Stomach (tissue), 9 donors: ENCODE results near the gene GLOD5. TPM values are rescaled to one million over a fixed set of nuclear protein-coding genes. Genes with fewer than 3 reads are reported as not detected.
A peak's percentile ranks its signal among the peaks of the same experiment; 100 is the strongest.

Source experiments
- DNase-seq, 2 donors: peaks; one replicate each; pipeline versions ENCODE4 v3.0.0 to v3.0.0-alpha.2; 2013 to 2019
- H3K27ac ChIP-seq, 5 donors: fragments of 200-600 bp in 4 of 5; sonication (generic) in 4 of 5; one replicate each; pipeline ENCODE4 v1.5.1; 2013 to 2019; ENCODE audit warnings: mild to moderate bottlenecking in 1 of 5, moderate library complexity in 1 of 5
- H3K27me3 ChIP-seq, 3 donors: fragments of 200-600 bp; sonication (generic); one replicate each; pipeline ENCODE4 v1.5.1; 2017 to 2019; ENCODE audit warnings: mixed run types in 1 of 3
- H3K36me3 ChIP-seq, 4 donors: fragments of 200-600 bp; sonication (generic); 1 replicate in 3 of 4; 2 replicates in 1 of 4; pipeline ENCODE4 v1.5.1; 2016 to 2019
- H3K4me1 ChIP-seq, 4 donors: fragments of 200-600 bp; sonication (generic); one replicate each; pipeline ENCODE4 v1.5.1; 2016 to 2019
- H3K4me3 ChIP-seq, 4 donors: fragments of 200-600 bp; sonication (generic) in 3 of 4; one replicate each; pipeline ENCODE4 v1.5.1; 2016 to 2019; ENCODE audit warnings: mild to moderate bottlenecking in 1 of 4
- H3K9me3 ChIP-seq, 4 donors: fragments of 200-600 bp; sonication (generic); one replicate each; pipeline ENCODE4 v1.5.1; 2016 to 2019
- EP300 ChIP-seq: sonication (generic); formaldehyde crosslinking; IDR thresholded peaks from one replicate; pipeline ENCODE4 v1.6.1; 2017; ENCODE audit warnings: antibody characterized with exemption
- POLR2A ChIP-seq, 4 donors: fragments of 450-650 bp; IDR thresholded peaks; one replicate each; pipeline ENCODE4 v1.6.1; 2016; ENCODE audit warnings: antibody characterized with exemption in 4 of 4, control low read depth in 2 of 4, mild to moderate bottlenecking in 1 of 4, moderate library complexity in 1 of 4
- POLR2AphosphoS5 ChIP-seq, 3 donors: sonication (generic); formaldehyde crosslinking; IDR thresholded peaks; one replicate each; pipeline ENCODE4 v1.6.1; 2016; ENCODE audit warnings: antibody characterized with exemption in 3 of 3
- WGBS, 5 donors: extraction: QIAGEN DNeasy Blood & Tissue Kit in 3 of 5; methylation state at CpG; one replicate each; pipeline versions ENCODE4 v1.1.5 to v1.1.7; 2013 to 2018; 5-methylcytosine and 5-hydroxymethylcytosine counted together
- intact Hi-C: fragments of 100-400 bp; cut with DNase I; formaldehyde crosslinking; loops from one replicate; pipeline ENCODE4 v1.15.1; 2023; ENCODE audit warnings: low total_unique reads
- polyA plus RNA-seq, 3 donors: library from polyadenylated mRNA; stranded (reverse); fragments of 200-250 nt; gene quantifications; one replicate each; pipeline ENCODE4 v1.2.3, GENCODE V29; 2013
- total RNA-seq, 5 donors: library from RNA; depleted of rRNA; stranded (reverse); fragments of >200 nt; gene quantifications; one replicate each; pipeline versions ENCODE4 v1.1.0 to v1.2.3, GENCODE V29; 2014 to 2016
- TF ChIP-seq, protein P1 (sequence below), 7 experiments: fragments of 450-650 bp in 4 of 7; fragments of 200-600 bp in 3 of 7; sonication (generic) in 3 of 7; IDR thresholded peaks; one replicate each; pipeline ENCODE4 v1.5.1; 2016 to 2019; ENCODE audit warnings: antibody characterized with exemption in 7 of 7, control low read depth in 2 of 7, mild to moderate bottlenecking in 1 of 7
- donor health status: healthy with polysubstance abuse.
- donor health status: Bipolar disorder and iron deficiency.
- donor health status: healthy.

Gene GLOD5
- total and polyA plus RNA-seq, 8 donors: 1.7 to 2.1 (median 1.7) TPM; not detected in 5

- peaks cover 0 to 24% (median 15%) of the 10 kb centered on the region in 4 donors for H3K36me3 ChIP-seq
- no peaks in the 10 kb centered on the region for H3K27me3 ChIP-seq
- H3K4me1 ChIP-seq: peaks cover 0 to 15% (median 4%) of the 10 kb centered on the region in 4 donors
- peaks cover 0 to 4% (median 0%) of the 10 kb centered on the region in 4 donors for H3K9me3 ChIP-seq
- H3K27ac ChIP-seq: peak overlapping the region in 4 of 5 donors; percentile 94 to 97 (median 95)
- H3K4me3 ChIP-seq: peak overlapping the region; percentile 42 to 54 (median 44)
- 29 to 67% (median 39%) methylated on average over 4 of the region's 4 CpGs for WGBS, 5 donors
- DNase-seq: no peak
- TF ChIP-seq EP300: no peak
- TF ChIP-seq POLR2AphosphoS5 (IDR thresholded peaks at IDR 0.05): no peak
- TF ChIP-seq POLR2A (IDR thresholded peaks at IDR 0.05): no peak
- TF ChIP-seq, protein P1, sequence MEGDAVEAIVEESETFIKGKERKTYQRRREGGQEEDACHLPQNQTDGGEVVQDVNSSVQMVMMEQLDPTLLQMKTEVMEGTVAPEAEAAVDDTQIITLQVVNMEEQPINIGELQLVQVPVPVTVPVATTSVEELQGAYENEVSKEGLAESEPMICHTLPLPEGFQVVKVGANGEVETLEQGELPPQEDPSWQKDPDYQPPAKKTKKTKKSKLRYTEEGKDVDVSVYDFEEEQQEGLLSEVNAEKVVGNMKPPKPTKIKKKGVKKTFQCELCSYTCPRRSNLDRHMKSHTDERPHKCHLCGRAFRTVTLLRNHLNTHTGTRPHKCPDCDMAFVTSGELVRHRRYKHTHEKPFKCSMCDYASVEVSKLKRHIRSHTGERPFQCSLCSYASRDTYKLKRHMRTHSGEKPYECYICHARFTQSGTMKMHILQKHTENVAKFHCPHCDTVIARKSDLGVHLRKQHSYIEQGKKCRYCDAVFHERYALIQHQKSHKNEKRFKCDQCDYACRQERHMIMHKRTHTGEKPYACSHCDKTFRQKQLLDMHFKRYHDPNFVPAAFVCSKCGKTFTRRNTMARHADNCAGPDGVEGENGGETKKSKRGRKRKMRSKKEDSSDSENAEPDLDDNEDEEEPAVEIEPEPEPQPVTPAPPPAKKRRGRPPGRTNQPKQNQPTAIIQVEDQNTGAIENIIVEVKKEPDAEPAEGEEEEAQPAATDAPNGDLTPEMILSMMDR (IDR thresholded peaks at IDR 0.05): no peak
- intact Hi-C loops: no loop called here
Observed at GRCh38 chrX:48802905-48803200, 41.3 kb downstream of the GLOD5 start.

DNA sequence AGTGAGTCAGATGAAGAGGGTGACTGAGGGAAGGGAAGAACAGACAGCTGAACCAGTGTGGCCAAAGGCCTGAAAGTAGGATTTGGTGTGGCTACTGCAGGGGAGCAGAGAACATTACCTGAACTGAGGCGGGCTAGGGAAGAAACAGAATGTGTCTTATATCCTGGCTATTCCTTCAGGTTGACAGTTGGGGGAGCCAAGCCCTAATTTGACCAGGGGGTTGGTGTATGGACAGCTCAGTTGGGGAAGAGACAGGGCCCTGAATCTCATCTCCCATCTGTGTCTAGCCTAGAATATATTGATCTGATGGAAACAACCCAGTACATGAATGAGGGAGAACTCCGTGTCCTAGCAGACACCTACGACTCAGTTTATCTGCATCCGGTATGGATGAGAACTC, 44.5 kb downstream of the GLOD5 start:
- H3K27ac ChIP-seq: no peak overlapping the region
- H3K36me3 ChIP-seq: peaks cover 0 to 40% (median 23%) of the 10 kb centered on the region in 4 donors
- no peak for DNase-seq
- no peak overlapping the region for H3K4me3 ChIP-seq
- H3K27me3 ChIP-seq: no peaks in the 10 kb centered on the region
- no peak for TF ChIP-seq POLR2AphosphoS5 (IDR thresholded peaks at IDR 0.05)
- no peak for TF ChIP-seq EP300
- TF ChIP-seq POLR2A (IDR thresholded peaks at IDR 0.05): no peak
- TF ChIP-seq, protein P1 (IDR thresholded peaks at IDR 0.05): no peak
- peaks cover 0 to 8% (median 4%) of the 10 kb centered on the region in 4 donors for H3K4me1 ChIP-seq
- 77 to 100% (median 86%) methylated on average over 1 to 4 of the region's 4 CpGs for WGBS, 5 donors
- intact Hi-C loops: no loop called here
- H3K9me3 ChIP-seq: peaks cover 0 to 4% (median 0%) of the 10 kb centered on the region in 4 donors

GRCh38 chrX:48813644-48814043, 52.1 kb downstream of the GLOD5 start:
- 84 to 96% (median 91%) methylated on average over 8 of the region's 8 CpGs for WGBS, 5 donors
- H3K36me3 ChIP-seq: peaks cover 0 to 75% (median 64%) of the 10 kb centered on the region in 4 donors

GRCh38 chrX:48814722-48815121, 53.2 kb downstream of the GLOD5 start:
- no peak overlapping the region for H3K27ac ChIP-seq
- intact Hi-C loops: no loop called here
- DNase-seq: no peak
- no peaks in the 10 kb centered on the region for H3K27me3 ChIP-seq
- H3K9me3 ChIP-seq: no peaks in the 10 kb centered on the region
- TF ChIP-seq POLR2A (IDR thresholded peaks at IDR 0.05) (no peak), EP300 (no peak), POLR2AphosphoS5 (IDR thresholded peaks at IDR 0.05) (no peak)
- TF ChIP-seq, protein P1 (IDR thresholded peaks at IDR 0.05): no peak
- H3K36me3 ChIP-seq: peaks cover 0 to 81% (median 68%) of the 10 kb centered on the region in 4 donors
- 85 to 95% (median 91%) methylated on average over 7 to 8 of the region's 8 CpGs; no CpG with 5 or more reads in 1 of the 5 donors for WGBS, 5 donors
- no peaks in the 10 kb centered on the region for H3K4me1 ChIP-seq
- no peak overlapping the region for H3K4me3 ChIP-seq

More at GRCh38 chrX:48813644-48814043, 52.1 kb downstream of the GLOD5 start:
- no peaks in the 10 kb centered on the region for H3K4me1 ChIP-seq
- no peak overlapping the region for H3K27ac ChIP-seq
- DNase-seq: no peak
- TF ChIP-seq, protein P1 (IDR thresholded peaks at IDR 0.05): no peak
- no peak for TF ChIP-seq POLR2A (IDR thresholded peaks at IDR 0.05)
- TF ChIP-seq EP300: no peak
- no peak for TF ChIP-seq POLR2AphosphoS5 (IDR thresholded peaks at IDR 0.05)
- H3K9me3 ChIP-seq: no peaks in the 10 kb centered on the region
- H3K4me3 ChIP-seq: no peak overlapping the region
- intact Hi-C loops: no loop called here
- no peaks in the 10 kb centered on the region for H3K27me3 ChIP-seq
